Keratinocyte (primary cell): ENCODE data around the gene NTNG1.

Source experiments
- CTCF ChIP-seq, 3 experiments: IDR thresholded peaks in 1 of 3; conservative IDR thresholded peaks in 1 of 3; optimal IDR thresholded peaks in 1 of 3; 2 replicates in 2 of 3; 3 replicates in 1 of 3; pipeline versions ENCODE3 to v1.5.1; 2011; ENCODE audit warnings: low read length in 3 of 3, mild to moderate bottlenecking in 3 of 3, moderate library complexity in 2 of 3, control low read depth in 1 of 3, inconsistent platforms in 1 of 3; ENCODE audit not compliant: insufficient read depth in 2 of 3; ENCODE audit errors: extremely low read depth in 1 of 3
- EZH2 ChIP-seq: IDR thresholded peaks from one replicate; pipeline ENCODE4 v1.6.1; 2012; ENCODE audit warnings: inconsistent platforms, mild to moderate bottlenecking, low read length, moderate library complexity

- TF ChIP-seq CTCF (optimal IDR thresholded peaks at IDR 0.05 in 1 of 3, IDR thresholded peaks at IDR 0.05 in 1 of 3, conservative IDR thresholded peaks at IDR 0.05 in 1 of 3; ENCODE audit: extremely low read depth in 1 of 3, insufficient read depth in 2 of 3, low read length in 3 of 3) (no peak), EZH2 (no peak)
These were observed 49.4 kb upstream of the NTNG1 start for GRCh38 chr1:107091418-107091817.
